OCI-LY1 (cell line): ENCODE data around the gene EYA2.

ENCODE experiments used
- H2AFZ ChIP-seq: fragments of 200-600 bp; sonication (generic), shearing (Covaris generic); 2 replicates; pipeline ENCODE4 v1.6.0; 2014; ENCODE audit warnings: antibody characterized with exemption, mild to moderate bottlenecking, low read length
- H3F3A ChIP-seq: fragments of 200-600 bp; sonication (generic), shearing (Covaris generic); 2 replicates; pipeline ENCODE4 v1.6.0; 2014; ENCODE audit warnings: mild to moderate bottlenecking, antibody characterized with exemption, low read length, moderate library complexity; ENCODE audit not compliant: insufficient read depth
- H3K27ac ChIP-seq: fragments of 200-600 bp; sonication (generic); 2 replicates; pipeline ENCODE4 v1.5.1; 2014; ENCODE audit warnings: low read length, mixed run types, mild to moderate bottlenecking, low read depth; ENCODE audit not compliant: poor library complexity, severe bottlenecking
- H3K27me3 ChIP-seq: fragments of 200-600 bp; sonication (generic); 2 replicates; pipeline ENCODE4 v1.6.0; 2014; ENCODE audit warnings: antibody characterized with exemption, mild to moderate bottlenecking, low read length, moderate library complexity; ENCODE audit not compliant: insufficient read depth
- H3K36me3 ChIP-seq: fragments of 200-600 bp; sonication (generic); 2 replicates; pipeline ENCODE4 v1.6.1; 2014; ENCODE audit warnings: mild to moderate bottlenecking, antibody characterized with exemption, low read length, moderate library complexity, mixed read lengths; ENCODE audit not compliant: insufficient read depth
- H3K4me1 ChIP-seq: fragments of 200-600 bp; sonication (generic); 2 replicates; pipeline ENCODE4 v1.5.1; 2014; ENCODE audit warnings: mild to moderate bottlenecking, low read length, moderate library complexity; ENCODE audit not compliant: insufficient read depth, severe bottlenecking
- H3K4me2 ChIP-seq: fragments of 200-600 bp; sonication (generic), shearing (Covaris generic); 2 replicates; pipeline ENCODE4 v1.6.1; 2014; ENCODE audit warnings: low read length
- H3K4me3 ChIP-seq: fragments of 200-600 bp; sonication (generic); 2 replicates; pipeline ENCODE4 v1.5.1; 2014; ENCODE audit warnings: low read length, low read depth, mild to moderate bottlenecking, mixed read lengths; ENCODE audit not compliant: poor library complexity, severe bottlenecking
- H3K79me2 ChIP-seq: fragments of 200-600 bp; shearing (Covaris generic); 2 replicates; pipeline ENCODE4 v1.6.1; 2016; ENCODE audit warnings: mixed run types, low read length, mixed read lengths; ENCODE audit not compliant: insufficient read depth
- H3K9ac ChIP-seq: fragments of 200-600 bp; sonication (generic), shearing (Covaris generic); 2 replicates; pipeline ENCODE4 v1.6.1; 2014; ENCODE audit warnings: mild to moderate bottlenecking, low read length, mixed read lengths
- H3K9me2 ChIP-seq: fragments of 200-600 bp; sonication (generic), shearing (Covaris generic); 2 replicates; pipeline ENCODE4 v1.6.1; 2014; ENCODE audit warnings: low read depth, mild to moderate bottlenecking, low read length, mixed read lengths
- H3K9me3 ChIP-seq: fragments of 200-600 bp; shearing (Covaris generic); 2 replicates; pipeline ENCODE4 v1.6.1; 2014; ENCODE audit warnings: low read length, mixed read lengths
- H4K20me1 ChIP-seq: fragments of 200-600 bp; sonication (generic), shearing (Covaris generic); 2 replicates; pipeline ENCODE4 v1.6.0; 2016; ENCODE audit warnings: mild to moderate bottlenecking, low read length; ENCODE audit not compliant: insufficient read depth
- CTCF ChIP-seq: fragments of 200-600 bp; sonication (generic), shearing (Covaris generic); IDR thresholded peaks from 2 replicates; pipeline ENCODE4 v1.5.1; 2017; ENCODE audit warnings: mild to moderate bottlenecking, antibody characterized with exemption, low read length, moderate library complexity, mixed read lengths
- EZH2 ChIP-seq: fragments of 200-600 bp; sonication (generic), shearing (Covaris generic); IDR thresholded peaks from 2 replicates; pipeline ENCODE4 v1.8.0; 2017; ENCODE audit warnings: borderline replicate concordance, mixed run types, mild to moderate bottlenecking, antibody characterized with exemption, low read length, moderate library complexity, mixed read lengths

Gene EYA2

GRCh38 chr20:47225458-47225857 is 330.8 kb downstream of the EYA2 start:
- H3K27me3 ChIP-seq, result no peaks in the 10 kb centered on the region
- H3K79me2 ChIP-seq, result no peaks in the 10 kb centered on the region
- H3F3A ChIP-seq, result no peaks in the 10 kb centered on the region; the same call in 1 of the 2 replicates
- H3K9me3 ChIP-seq, result no peaks in the 10 kb centered on the region
- H3K4me2 ChIP-seq, result no peak overlapping the region
- no peaks in the 10 kb centered on the region for H4K20me1 ChIP-seq
- TF ChIP-seq CTCF (no peak), EZH2 (no peak)
- peaks cover 94% of the 10 kb centered on the region for H3K36me3 ChIP-seq
- no peak overlapping the region for H2AFZ ChIP-seq
- H3K4me3 ChIP-seq, result no peak overlapping the region
- no peak overlapping the region for H3K27ac ChIP-seq
- no peak overlapping the region for H3K9ac ChIP-seq
- H3K9me2 ChIP-seq, result no peaks in the 10 kb centered on the region
- peaks cover 12% of the 10 kb centered on the region for H3K4me1 ChIP-seq

GRCh38 chr20:47227119-47227518 is 332.5 kb downstream of the EYA2 start:
- Histone ChIP-seq H3K36me3 (peaks cover 94% of the 10 kb centered on the region), H3K4me1 (peaks cover under 1% of the 10 kb centered on the region)

GRCh38 chr20:47227576-47227975 is 332.9 kb downstream of the EYA2 start:
- no peaks in the 10 kb centered on the region for H3K9me2 ChIP-seq
- H3K27ac ChIP-seq, result no peak overlapping the region
- H3K9ac ChIP-seq, result no peak overlapping the region
- no peak overlapping the region for H2AFZ ChIP-seq
- no peaks in the 10 kb centered on the region for H3K9me3 ChIP-seq
- no peaks in the 10 kb centered on the region for H3K79me2 ChIP-seq
- no peaks in the 10 kb centered on the region for H3K4me1 ChIP-seq
- H4K20me1 ChIP-seq, result no peaks in the 10 kb centered on the region
- no peak for TF ChIP-seq CTCF
- H3K4me3 ChIP-seq, result no peak overlapping the region
- H3K36me3 ChIP-seq, result peaks cover 92% of the 10 kb centered on the region
- no peaks in the 10 kb centered on the region for H3K27me3 ChIP-seq
- H3F3A ChIP-seq, result no peaks in the 10 kb centered on the region; the same call in 1 of the 2 replicates
- no peak overlapping the region for H3K4me2 ChIP-seq

More at GRCh38 chr20:47227119-47227518, 332.5 kb downstream of the EYA2 start:
- Histone ChIP-seq H4K20me1 (no peaks in the 10 kb centered on the region), H3K9me2 (no peaks in the 10 kb centered on the region), H3K79me2 (no peaks in the 10 kb centered on the region), H3K4me3 (no peak overlapping the region), H3K27me3 (no peaks in the 10 kb centered on the region), H3K9ac (no peak overlapping the region), H3K4me2 (no peak overlapping the region), H3K27ac (no peak overlapping the region), H3K9me3 (no peaks in the 10 kb centered on the region), H3F3A (no peaks in the 10 kb centered on the region; the same call in 1 of the 2 replicates), H2AFZ (no peak overlapping the region)
- TF ChIP-seq EZH2 (no peak), CTCF (no peak)
